PC-3 (cell line): Measurements from ENCODE around the gene MTG1. TPM values are rescaled to one million over a fixed set of nuclear protein-coding genes. Genes with fewer than 3 reads are reported as not detected.

Experiments used
- ATAC-seq: fragments of 200-7000 bp; cut with Tn5 transposase; 2 replicates; pipeline ENCODE4 v1.9.1; 2020; ENCODE audit warnings: mild to moderate bottlenecking, moderate library complexity
- BruUV-seq: library from RNA; stranded (reverse); fragments of 400-500 nt; replicated peaks from 2 replicates; lab custom pipeline; 2021; lab: Mats Ljungman, UMichigan
- CTCF ChIA-PET: fragments of 300-600 bp; sonication (Branson Sonifier 250); formaldehyde crosslinking; loops from one replicate; lab custom pipeline; 2022; ENCODE audit warnings: antibody characterized with exemption; lab: Charles Lee
- POLR2A ChIA-PET: fragments of 300-600 bp; sonication (Branson Sonifier 250); formaldehyde crosslinking; loops from one replicate; lab custom pipeline; 2022; ENCODE audit warnings: antibody characterized with exemption; ENCODE audit not compliant: unreplicated experiment; lab: Charles Lee
- DNase-seq: peaks from one replicate; pipeline ENCODE4 v3.0.0-alpha.2; 2015
- H2AFZ ChIP-seq: fragments of 300-600 bp; sonication (generic); 2 replicates; pipeline ENCODE4 v1.6.0; 2016; ENCODE audit warnings: antibody characterized with exemption, low read length
- H3F3A ChIP-seq: fragments of 300-600 bp; sonication (generic); one replicate; pipeline ENCODE4 v1.6.0; 2017; ENCODE audit warnings: antibody characterized with exemption, low read length, control low read depth, mild to moderate bottlenecking; ENCODE audit not compliant: unreplicated experiment
- H3K27ac ChIP-seq: fragments of 300-600 bp; sonication (generic); 2 replicates; pipeline ENCODE4 v1.5.1; 2016; ENCODE audit warnings: mild to moderate bottlenecking, low read length
- H3K27me3 ChIP-seq: fragments of 300-600 bp; sonication (generic); 2 replicates; pipeline ENCODE4 v1.6.1; 2016; ENCODE audit warnings: low read length, mixed read lengths
- H3K36me3 ChIP-seq: fragments of 300-600 bp; sonication (generic); 2 replicates; pipeline ENCODE4 v1.6.1; 2016; ENCODE audit warnings: low read depth, mixed run types, low read length, mixed read lengths
- H3K4me1 ChIP-seq: fragments of 300-600 bp; sonication (generic); 2 replicates; pipeline ENCODE4 v1.5.1; 2016; ENCODE audit warnings: low read length; ENCODE audit not compliant: insufficient read depth
- H3K4me2 ChIP-seq: fragments of 300-600 bp; sonication (generic); 2 replicates; pipeline ENCODE4 v1.6.0; 2016; ENCODE audit warnings: low read length
- H3K4me3 ChIP-seq: fragments of 300-600 bp; sonication (generic); 2 replicates; pipeline ENCODE4 v1.5.1; 2016; ENCODE audit warnings: mild to moderate bottlenecking, low read length, mixed read lengths
- H3K79me2 ChIP-seq: fragments of 300-600 bp; sonication (generic); 2 replicates; pipeline ENCODE4 v1.6.1; 2017; ENCODE audit warnings: low read length, mixed read lengths
- H3K9ac ChIP-seq: fragments of 300-600 bp; sonication (generic); 2 replicates; pipeline ENCODE4 v1.6.0; 2016; ENCODE audit warnings: mild to moderate bottlenecking, low read length
- H3K9me2 ChIP-seq: fragments of 300-600 bp; sonication (generic); replicated peaks from 2 replicates; pipeline ENCODE4 v1.6.1; 2016; ENCODE audit warnings: mixed run types, low read length, mixed read lengths
- H3K9me3 ChIP-seq: fragments of 300-600 bp; sonication (generic); 2 replicates; pipeline ENCODE4 v1.6.1; 2016; ENCODE audit warnings: low read length, mixed read lengths
- H4K20me1 ChIP-seq: fragments of 300-600 bp; sonication (generic); 2 replicates; pipeline ENCODE4 v1.6.1; 2016; ENCODE audit warnings: low read length, mixed read lengths
- EZH2 ChIP-seq: fragments of 300-600 bp; sonication (generic); IDR thresholded peaks from one replicate; pipeline ENCODE4 v1.6.1; 2017; ENCODE audit warnings: antibody characterized with exemption, mild to moderate bottlenecking, low read length; ENCODE audit not compliant: unreplicated experiment
- EZH2phosphoT487 ChIP-seq: fragments of 300-600 bp; sonication (generic); IDR thresholded peaks from 2 replicates; pipeline ENCODE4 v1.6.1; 2018; ENCODE audit warnings: mild to moderate bottlenecking, antibody characterized with exemption, low read length, borderline replicate concordance
- intact Hi-C: fragments of 100-400 bp; cut with micrococcal nuclease; formaldehyde crosslinking; loops from 2 replicates; pipeline ENCODE4 v1.9.0; 2023
- total RNA-seq: library from RNA; depleted of rRNA; stranded (reverse); fragments of >200 nt; gene quantifications from 2 replicates; pipeline ENCODE4 v1.2.3, GENCODE V29; 2014
- TF ChIP-seq, protein P1 (sequence below): fragments of 300-600 bp; sonication (generic); conservative IDR thresholded peaks from 2 replicates; pipeline ENCODE4 v1.5.1; 2017; ENCODE audit warnings: antibody characterized with exemption, low read depth, mild to moderate bottlenecking, low read length

MTG1 gene
- total RNA-seq, 1 experiment from 2014 or later, result 39.4 TPM

GRCh38 chr10:133350950-133351329 is 43.0 kb upstream of the MTG1 start:
- no peak overlapping the region for H2AFZ ChIP-seq
- POLR2A ChIA-PET, result no interaction called here

DNA sequence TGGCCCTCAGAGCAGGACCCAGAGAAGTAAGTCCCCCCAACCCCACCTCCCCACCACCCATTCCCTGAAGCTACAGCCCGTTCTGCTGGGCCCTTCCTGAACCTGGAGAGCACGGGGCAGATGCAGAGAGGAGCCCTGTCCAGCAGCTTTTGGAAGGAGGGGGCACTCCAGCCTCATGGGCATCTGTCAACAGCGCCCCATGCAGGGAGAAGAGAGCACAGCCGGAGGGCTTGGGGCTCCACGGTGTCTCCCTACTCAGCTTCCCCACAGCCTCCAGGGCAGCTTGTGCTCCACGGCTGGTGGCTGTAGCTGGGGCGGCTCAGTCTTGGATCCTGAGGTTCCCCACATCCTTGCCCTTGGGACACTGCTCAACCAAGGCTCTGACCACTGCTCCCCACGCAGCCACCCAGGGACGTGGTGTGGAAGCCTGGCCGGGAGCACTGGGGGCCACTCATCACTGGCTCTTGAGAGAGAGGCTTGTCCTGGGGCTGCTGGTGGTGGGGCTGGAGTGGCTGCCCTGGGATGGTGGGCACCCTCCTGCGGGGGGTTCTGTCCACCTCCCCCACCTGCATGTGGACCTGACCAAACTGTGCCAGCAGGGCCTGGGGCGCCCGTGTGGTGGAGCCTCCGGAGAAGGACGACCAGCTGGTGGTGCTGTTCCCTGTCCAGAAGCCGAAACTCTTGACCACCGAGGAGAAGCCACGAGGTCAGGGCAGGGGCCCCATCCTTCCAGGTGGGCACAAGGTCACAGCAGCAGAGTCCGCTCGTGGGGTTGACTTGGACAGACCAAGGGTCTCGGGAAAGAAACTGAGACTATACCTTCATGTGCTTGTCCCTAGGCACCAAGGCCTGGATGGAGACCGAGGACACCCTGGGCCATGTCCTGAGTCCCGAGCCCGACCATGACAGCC is 42.3 kb upstream of the MTG1 start:
- Histone ChIP-seq H3K4me3 (no peak overlapping the region), H3K79me2 (no peaks in the 10 kb centered on the region), H3K9ac (no peak overlapping the region), H3F3A (no peaks in the 10 kb centered on the region), H3K9me3 (no peaks in the 10 kb centered on the region), H3K4me2 (no peak overlapping the region), H3K27me3 (no peaks in the 10 kb centered on the region), H3K27ac (no peak overlapping the region), H3K9me2 (no peaks in the 10 kb centered on the region), H2AFZ (no peak overlapping the region), H3K4me1 (0 out of 2 replicates have a peak, but pooled peaks cover 2% of the 10 kb centered on the region), H3K36me3 (no peaks in the 10 kb centered on the region), H4K20me1 (no peaks in the 10 kb centered on the region)
- ATAC-seq, result no peak
- BruUV-seq, result no TSS peak
- no peak for TF ChIP-seq EZH2phosphoT487
- TF ChIP-seq, protein P1, sequence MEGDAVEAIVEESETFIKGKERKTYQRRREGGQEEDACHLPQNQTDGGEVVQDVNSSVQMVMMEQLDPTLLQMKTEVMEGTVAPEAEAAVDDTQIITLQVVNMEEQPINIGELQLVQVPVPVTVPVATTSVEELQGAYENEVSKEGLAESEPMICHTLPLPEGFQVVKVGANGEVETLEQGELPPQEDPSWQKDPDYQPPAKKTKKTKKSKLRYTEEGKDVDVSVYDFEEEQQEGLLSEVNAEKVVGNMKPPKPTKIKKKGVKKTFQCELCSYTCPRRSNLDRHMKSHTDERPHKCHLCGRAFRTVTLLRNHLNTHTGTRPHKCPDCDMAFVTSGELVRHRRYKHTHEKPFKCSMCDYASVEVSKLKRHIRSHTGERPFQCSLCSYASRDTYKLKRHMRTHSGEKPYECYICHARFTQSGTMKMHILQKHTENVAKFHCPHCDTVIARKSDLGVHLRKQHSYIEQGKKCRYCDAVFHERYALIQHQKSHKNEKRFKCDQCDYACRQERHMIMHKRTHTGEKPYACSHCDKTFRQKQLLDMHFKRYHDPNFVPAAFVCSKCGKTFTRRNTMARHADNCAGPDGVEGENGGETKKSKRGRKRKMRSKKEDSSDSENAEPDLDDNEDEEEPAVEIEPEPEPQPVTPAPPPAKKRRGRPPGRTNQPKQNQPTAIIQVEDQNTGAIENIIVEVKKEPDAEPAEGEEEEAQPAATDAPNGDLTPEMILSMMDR, result 0 out of 2 replicates have a peak, but pooled peaks have one; percentile 13
- no peak for TF ChIP-seq EZH2
- CTCF ChIA-PET, result no interaction called here
- POLR2A ChIA-PET, result no interaction called here
- intact Hi-C loops, result no loop called here
- DNase-seq, result no peak

More at GRCh38 chr10:133350950-133351329, 43.0 kb upstream of the MTG1 start:
- intact Hi-C loops, result no loop called here
- no peaks in the 10 kb centered on the region for H3K4me1 ChIP-seq
- H3F3A ChIP-seq, result no peaks in the 10 kb centered on the region
- H3K4me3 ChIP-seq, result no peak overlapping the region
- no peaks in the 10 kb centered on the region for H3K9me2 ChIP-seq
- TF ChIP-seq, protein P1, result no peak
- no peak for TF ChIP-seq EZH2
- no peak for TF ChIP-seq EZH2phosphoT487
- H3K9me3 ChIP-seq, result no peaks in the 10 kb centered on the region
- BruUV-seq, result no TSS peak
- no peak overlapping the region for H3K27ac ChIP-seq
- H3K79me2 ChIP-seq, result no peaks in the 10 kb centered on the region
- no peaks in the 10 kb centered on the region for H3K36me3 ChIP-seq
- no peak overlapping the region for H3K4me2 ChIP-seq
- H3K9ac ChIP-seq, result no peak overlapping the region
- CTCF ChIA-PET, result no interaction called here
- H3K27me3 ChIP-seq, result no peaks in the 10 kb centered on the region
- DNase-seq (no peak), ATAC-seq (no peak; the same call in 1 of the 2 replicates)
- no peaks in the 10 kb centered on the region for H4K20me1 ChIP-seq
